Right atrium auricular region (tissue), 2 donors: ENCODE measurements around the gene NAA20. TPM values are rescaled to one million over a fixed set of nuclear protein-coding genes. Genes with fewer than 3 reads are reported as not detected.

Experiments used
- DNase-seq: peaks from one replicate; pipeline ENCODE4 v3.0.0-alpha.2; 2019; ENCODE audit warnings: low spot score
- H3K27ac ChIP-seq, 2 donors: fragments of 200-600 bp; sonication (generic); 1 replicate in 1 of 2; 2 replicates in 1 of 2; pipeline ENCODE4 v1.5.1; 2016 to 2019
- H3K27me3 ChIP-seq, 2 donors: fragments of 200-600 bp; sonication (generic); one replicate each; pipeline versions ENCODE4 v1.5.1 to v1.6.0; 2017 to 2019
- H3K36me3 ChIP-seq: fragments of 200-600 bp; sonication (generic); one replicate; pipeline ENCODE4 v1.5.1; 2016
- H3K4me1 ChIP-seq, 2 donors: fragments of 200-600 bp; sonication (generic); one replicate each; pipeline versions ENCODE4 v1.5.1 to v1.6.0; 2017 to 2019
- H3K4me3 ChIP-seq, 2 donors: fragments of 200-600 bp; sonication (generic); 1 replicate in 1 of 2; 2 replicates in 1 of 2; pipeline ENCODE4 v1.5.1; 2017 to 2019; ENCODE audit warnings: mild to moderate bottlenecking in 1 of 2, moderate library complexity in 1 of 2
- H3K9me3 ChIP-seq, 2 donors: fragments of 200-600 bp; sonication (generic); one replicate each; pipeline ENCODE4 v1.5.1; 2019
- total RNA-seq, 2 donors: library from RNA; depleted of rRNA; stranded (reverse); fragments of >200 nt; gene quantifications; one replicate each; pipeline ENCODE4 v1.1.0, GENCODE V29; 2016
- TF ChIP-seq, protein P1 (sequence below), 2 donors: fragments of 200-600 bp; sonication (generic); IDR thresholded peaks; one replicate each; pipeline ENCODE4 v1.5.1; 2019; ENCODE audit warnings: antibody characterized with exemption in 2 of 2

The NAA20 gene, protein sequence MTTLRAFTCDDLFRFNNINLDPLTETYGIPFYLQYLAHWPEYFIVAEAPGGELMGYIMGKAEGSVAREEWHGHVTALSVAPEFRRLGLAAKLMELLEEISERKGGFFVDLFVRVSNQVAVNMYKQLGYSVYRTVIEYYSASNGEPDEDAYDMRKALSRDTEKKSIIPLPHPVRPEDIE
- 10 to 100 TPM; 32.2 to 33.8 TPM for total RNA-seq

DNA sequence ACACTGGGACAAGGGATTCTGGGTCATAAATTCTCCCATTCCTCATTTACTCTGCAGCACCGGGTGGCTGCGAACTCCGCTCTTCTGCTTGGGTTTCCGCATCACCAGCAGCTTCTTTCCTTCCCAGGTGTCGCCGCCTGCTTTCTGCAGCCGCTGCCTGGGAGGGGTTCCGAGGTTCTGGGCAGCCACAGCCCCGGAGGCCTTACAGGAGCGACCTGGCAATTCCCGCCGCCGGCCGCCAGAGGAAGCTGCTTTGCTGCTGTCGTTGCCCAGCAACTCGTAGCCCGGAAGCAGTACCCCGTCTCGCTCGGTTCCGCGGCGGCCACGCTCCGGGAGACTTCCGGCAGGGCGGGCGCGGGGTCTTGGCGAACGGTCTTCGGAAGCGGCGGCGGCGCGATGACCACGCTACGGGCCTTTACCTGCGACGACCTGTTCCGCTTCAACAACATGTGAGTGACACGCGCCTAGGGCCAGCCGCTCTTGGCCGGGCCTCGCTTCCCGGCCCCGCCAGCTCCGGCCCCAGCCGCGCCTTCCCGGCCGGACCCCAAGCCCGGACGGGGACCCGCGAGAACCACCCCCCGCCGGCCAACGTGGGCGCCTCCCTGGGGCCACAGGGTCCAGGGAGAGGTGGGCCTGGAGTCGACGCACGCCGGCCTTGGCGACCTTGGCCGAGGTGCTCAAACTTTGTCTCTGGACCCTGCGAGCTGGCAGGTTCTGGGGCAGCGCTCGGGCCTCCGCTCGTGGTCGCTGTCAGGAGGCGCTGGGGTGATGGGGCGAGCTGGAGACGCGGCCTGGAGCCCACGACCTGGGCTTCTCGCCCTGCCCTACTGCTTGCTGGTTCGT is at the start of gene NAA20:
Gene NAA20, plus strand, starts transcription at position 362 of the 843 bp plus-strand sequence. Its CDS starts 35 bp downstream, at position 397.
- Histone ChIP-seq H3K4me3 (peak within 1 kb of the TSS; percentile 92 to 99), H3K27me3 (no peaks in the 10 kb centered on the region), H3K4me1 (peaks cover 0 to 29% of the 10 kb centered on the region in 2 donors), H3K9me3 (no peaks in the 10 kb centered on the region), H3K27ac (peak within 1 kb of the TSS; percentile 65 to 78), H3K36me3 (no peaks in the 10 kb centered on the region)
- TF ChIP-seq, protein P1, sequence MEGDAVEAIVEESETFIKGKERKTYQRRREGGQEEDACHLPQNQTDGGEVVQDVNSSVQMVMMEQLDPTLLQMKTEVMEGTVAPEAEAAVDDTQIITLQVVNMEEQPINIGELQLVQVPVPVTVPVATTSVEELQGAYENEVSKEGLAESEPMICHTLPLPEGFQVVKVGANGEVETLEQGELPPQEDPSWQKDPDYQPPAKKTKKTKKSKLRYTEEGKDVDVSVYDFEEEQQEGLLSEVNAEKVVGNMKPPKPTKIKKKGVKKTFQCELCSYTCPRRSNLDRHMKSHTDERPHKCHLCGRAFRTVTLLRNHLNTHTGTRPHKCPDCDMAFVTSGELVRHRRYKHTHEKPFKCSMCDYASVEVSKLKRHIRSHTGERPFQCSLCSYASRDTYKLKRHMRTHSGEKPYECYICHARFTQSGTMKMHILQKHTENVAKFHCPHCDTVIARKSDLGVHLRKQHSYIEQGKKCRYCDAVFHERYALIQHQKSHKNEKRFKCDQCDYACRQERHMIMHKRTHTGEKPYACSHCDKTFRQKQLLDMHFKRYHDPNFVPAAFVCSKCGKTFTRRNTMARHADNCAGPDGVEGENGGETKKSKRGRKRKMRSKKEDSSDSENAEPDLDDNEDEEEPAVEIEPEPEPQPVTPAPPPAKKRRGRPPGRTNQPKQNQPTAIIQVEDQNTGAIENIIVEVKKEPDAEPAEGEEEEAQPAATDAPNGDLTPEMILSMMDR (IDR thresholded peaks at IDR 0.05) = peak; percentile 69 to 83
- DNase-seq = peak; percentile 90

DNA sequence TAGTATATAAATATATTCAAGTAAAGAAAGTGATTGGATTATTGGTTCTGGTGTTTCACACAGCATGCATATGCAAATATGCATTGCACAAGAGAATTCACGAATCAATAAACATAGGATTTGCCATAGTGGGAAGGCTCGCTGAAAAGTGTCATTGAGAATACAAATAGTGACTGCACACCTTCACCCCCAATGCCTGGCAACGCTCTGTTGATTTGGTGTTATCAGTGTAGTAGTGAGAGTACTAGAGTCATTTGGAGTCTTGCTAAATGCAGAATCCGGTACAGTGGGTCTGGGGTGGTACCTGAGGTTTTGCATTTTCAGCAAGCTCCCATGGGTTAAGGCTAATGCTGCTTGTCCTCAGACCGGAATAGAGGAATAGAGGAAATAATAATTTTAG is 49.7 kb upstream of the NAA20 start:
- Histone ChIP-seq H3K36me3 (peaks cover 27% of the 10 kb centered on the region), H3K4me1 (peaks cover 0 to 7% of the 10 kb centered on the region in 2 donors), H3K27ac (no peak overlapping the region), H3K27me3 (no peaks in the 10 kb centered on the region), H3K9me3 (no peaks in the 10 kb centered on the region), H3K4me3 (no peak overlapping the region)
- TF ChIP-seq, protein P1 (IDR thresholded peaks at IDR 0.05) = no peak
- no peak for DNase-seq

DNA sequence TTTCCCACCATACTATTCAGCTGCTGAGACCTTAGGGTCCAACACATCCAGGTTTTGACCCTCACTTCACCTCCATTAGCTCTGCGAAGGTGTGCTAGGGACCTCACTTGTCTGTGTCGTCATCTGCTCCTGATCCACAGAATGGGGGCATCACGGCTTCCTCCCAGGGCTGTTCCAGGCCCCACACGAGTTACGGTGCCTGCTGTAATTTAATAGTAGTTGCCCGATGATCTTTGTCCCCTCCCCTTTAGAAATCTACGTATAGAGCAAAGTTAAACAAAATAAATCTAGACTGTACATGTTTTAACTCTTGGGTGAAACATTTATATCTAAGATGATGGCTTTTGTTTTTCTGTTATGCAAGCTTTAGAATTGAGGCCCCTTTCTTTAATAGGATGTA is 49.1 kb upstream of the NAA20 start:
- Histone ChIP-seq H3K27ac (no peak overlapping the region), H3K9me3 (no peaks in the 10 kb centered on the region), H3K4me3 (no peak overlapping the region), H3K4me1 (peaks cover 0 to 9% of the 10 kb centered on the region in 2 donors), H3K36me3 (peaks cover 27% of the 10 kb centered on the region), H3K27me3 (no peaks in the 10 kb centered on the region)
- TF ChIP-seq, protein P1 (IDR thresholded peaks at IDR 0.05) = no peak
- no peak for DNase-seq

DNA sequence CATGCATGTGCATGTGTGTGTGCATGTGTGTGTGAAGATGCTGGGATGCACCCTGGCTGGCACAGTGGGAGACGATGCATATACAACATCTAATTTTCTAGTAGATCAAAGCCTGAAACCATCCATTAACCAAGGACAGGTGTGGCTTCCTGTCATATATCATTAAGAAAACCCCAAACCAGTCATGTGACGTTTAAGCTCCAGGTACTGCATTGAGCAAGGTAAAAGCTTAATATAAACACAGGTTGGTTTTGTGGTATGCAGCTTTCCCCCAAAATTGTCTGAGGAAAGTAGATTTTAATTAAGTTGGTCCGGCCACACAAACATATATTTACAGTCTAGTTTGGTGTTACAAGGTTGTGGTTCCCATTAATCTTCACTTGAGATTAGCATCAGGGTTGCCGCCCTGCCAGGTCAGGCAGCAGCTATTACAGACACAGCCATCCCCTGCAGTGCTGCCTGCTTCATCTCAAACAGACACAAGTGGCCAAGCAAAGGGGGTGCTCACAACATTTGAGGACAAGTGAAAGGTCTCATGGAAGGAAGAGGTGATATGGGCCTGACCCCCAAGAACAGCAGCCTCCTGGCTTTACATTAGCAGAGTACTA is 48.6 kb upstream of the NAA20 start:
- Histone ChIP-seq H3K27ac (peak overlapping the region in 1 of 2 donors; percentile 7), H3K4me1 (peaks cover 0 to 14% of the 10 kb centered on the region in 2 donors), H3K36me3 (peaks cover 27% of the 10 kb centered on the region), H3K9me3 (no peaks in the 10 kb centered on the region), H3K27me3 (no peaks in the 10 kb centered on the region), H3K4me3 (no peak overlapping the region)
- DNase-seq = no peak
- TF ChIP-seq, protein P1 (IDR thresholded peaks at IDR 0.05) = no peak

DNA sequence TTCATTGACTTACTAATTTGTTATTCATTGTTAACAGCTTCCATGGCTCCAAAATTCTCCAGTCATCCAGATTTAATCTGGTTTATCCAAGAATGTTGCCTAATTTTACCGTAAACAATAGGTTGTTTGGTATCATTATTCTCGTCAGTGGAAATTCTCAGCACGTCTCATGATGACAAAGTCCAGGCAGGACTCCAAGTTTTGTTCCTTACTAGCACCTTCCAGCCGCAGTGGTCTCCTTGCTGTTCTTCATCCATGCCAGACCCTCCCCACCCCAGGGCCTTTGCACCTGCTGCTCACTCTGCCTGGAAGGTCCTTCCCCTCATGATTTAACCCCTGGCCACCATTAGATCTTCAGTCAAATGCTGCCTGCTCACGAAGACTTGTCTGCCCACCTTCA is 48.1 kb upstream of the NAA20 start:
- Histone ChIP-seq H3K4me3 (no peak overlapping the region), H3K27me3 (no peaks in the 10 kb centered on the region), H3K4me1 (peaks cover 0 to 17% of the 10 kb centered on the region in 2 donors), H3K36me3 (peaks cover 27% of the 10 kb centered on the region), H3K9me3 (no peaks in the 10 kb centered on the region), H3K27ac (peak overlapping the region; percentile 7 to 19)
- TF ChIP-seq, protein P1 (IDR thresholded peaks at IDR 0.05) = no peak
- no peak for DNase-seq
